ENCODE results near the gene ETV6. TPM values are rescaled to one million over a fixed set of nuclear protein-coding genes. Genes with fewer than 3 reads are reported as not detected.

Gene ETV6
- total RNA-seq, 1 experiment from 2014 or later: 14.1 TPM

DNA sequence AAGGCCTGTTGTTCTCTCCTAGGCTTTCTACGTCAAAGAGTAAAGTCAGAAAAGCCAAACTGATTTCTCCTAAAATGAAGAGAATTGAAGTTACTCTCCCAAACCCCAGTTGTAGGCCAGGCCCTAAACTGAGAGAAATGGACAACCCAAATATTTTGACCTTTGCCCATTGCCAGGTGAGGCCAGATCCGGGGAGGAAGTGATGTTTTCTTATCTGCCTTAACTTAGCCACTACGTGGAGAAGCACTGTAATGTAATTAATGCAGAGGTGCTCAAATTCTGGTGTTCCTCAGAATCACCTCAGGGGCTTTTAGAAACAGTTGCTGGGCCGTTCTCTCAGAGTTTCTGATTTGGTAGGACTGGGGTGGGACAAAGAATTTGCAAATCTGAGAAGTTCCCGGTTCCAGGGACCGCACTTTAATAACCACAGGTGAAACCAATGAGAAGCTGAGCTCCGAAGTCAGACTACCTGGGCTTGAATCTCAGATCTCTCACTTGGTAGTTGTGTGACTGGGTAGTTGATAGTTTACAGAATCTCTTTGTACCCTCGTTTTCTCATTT, 73.2 kb downstream of the ETV6 start:
- POLR2A ChIA-PET: no interaction called here
- Histone ChIP-seq H3K4me1 (ENCODE audit: control insufficient read depth in 1 of 2, insufficient read depth in 2 of 2, low read length in 2 of 2) (peaks cover 8 to 12% of the 10 kb centered on the region in 2 experiments), H3K4me3 (replicated peaks in 1 of 2; ENCODE audit: low read depth in 1 of 2, low read length in 2 of 2) (no peak overlapping the region), H3K9ac (ENCODE audit: low read length) (no peak overlapping the region), H3K9me3 (ENCODE audit: control insufficient read depth in 1 of 2, insufficient read depth in 1 of 2, low read depth in 1 of 2, low read length in 2 of 2) (no peaks in the 10 kb centered on the region), H4K20me1 (ENCODE audit: insufficient read depth) (no peaks in the 10 kb centered on the region), H3K4me2 (ENCODE audit: low read length) (no peak overlapping the region), H3K79me2 (ENCODE audit: insufficient read depth, low read length) (no peaks in the 10 kb centered on the region), H3K36me3 (ENCODE audit: control insufficient read depth in 1 of 2, insufficient read depth in 2 of 2, low read length in 2 of 2) (no peaks in the 10 kb centered on the region), H2AFZ (ENCODE audit: low read depth, low read length, poor library complexity, severe bottlenecking) (no peak overlapping the region), H3K9me2 (ENCODE audit: insufficient read depth) (no peaks in the 10 kb centered on the region), H3K27ac (ENCODE audit: low read depth, low read length) (no peak overlapping the region), H3K27me3 (ENCODE audit: insufficient read depth, low read length) (no peaks in the 10 kb centered on the region)
- TF ChIP-seq POLR2A (IDR thresholded peaks at IDR 0.05; ENCODE audit: borderline replicate concordance, extremely low read depth, insufficient read depth, insufficient read length) (no peak), EZH2 (IDR thresholded peaks at IDR 0.05) (no peak), TCF7L2 (IDR thresholded peaks at IDR 0.05; ENCODE audit: borderline replicate concordance, extremely low read depth, insufficient read depth, insufficient read length) (no peak), ZNF274 (IDR thresholded peaks at IDR 0.05; ENCODE audit: low read depth, low read length) (no peak), ATF3 (IDR thresholded peaks at IDR 0.05) (no peak)
- CTCF ChIA-PET: interaction anchor here (1.2 kb wide), 1 partner anchor 9 kb away, joined by 4 read pairs; no protein-coding TSS in a partner anchor
- BruUV-seq (replicated peaks): no TSS peak
- ATAC-seq (no peak), DNase-seq (ENCODE audit: low read depth, low spot score) (no peak)
- intact Hi-C loops (cut with micrococcal nuclease): no loop called here
- RAD21 ChIA-PET (ENCODE audit: low non-redundant PET in 1 of 2, low total read pairs in 2 of 2, uncharacterized antibody in 2 of 2, unreplicated experiment in 2 of 2): no interaction called here

- Histone ChIP-seq H4K20me1 (ENCODE audit: insufficient read depth) (no peaks in the 10 kb centered on the region), H3K27me3 (ENCODE audit: insufficient read depth, low read length) (no peaks in the 10 kb centered on the region), H3K9ac (ENCODE audit: low read length) (no peak overlapping the region), H2AFZ (ENCODE audit: low read depth, low read length, poor library complexity, severe bottlenecking) (no peak overlapping the region), H3K4me2 (ENCODE audit: low read length) (no peak overlapping the region), H3K79me2 (ENCODE audit: insufficient read depth, low read length) (no peaks in the 10 kb centered on the region), H3K27ac (ENCODE audit: low read depth, low read length) (no peak overlapping the region), H3K4me3 (replicated peaks in 1 of 2; ENCODE audit: low read depth in 1 of 2, low read length in 2 of 2) (no peak overlapping the region), H3K36me3 (ENCODE audit: control insufficient read depth in 1 of 2, insufficient read depth in 2 of 2, low read length in 2 of 2) (no peaks in the 10 kb centered on the region), H3K9me2 (ENCODE audit: insufficient read depth) (no peaks in the 10 kb centered on the region), H3K4me1 (ENCODE audit: control insufficient read depth in 1 of 2, insufficient read depth in 2 of 2, low read length in 2 of 2) (peaks cover 14 to 15% of the 10 kb centered on the region in 2 experiments), H3K9me3 (ENCODE audit: control insufficient read depth in 1 of 2, insufficient read depth in 1 of 2, low read depth in 1 of 2, low read length in 2 of 2) (no peaks in the 10 kb centered on the region)
- ChIA-PET CTCF (interaction anchor here (1.2 kb wide), 1 partner anchor 10 kb away, joined by 3 read pairs; no protein-coding TSS in a partner anchor), RAD21 (ENCODE audit: low non-redundant PET in 1 of 2, low total read pairs in 2 of 2, uncharacterized antibody in 2 of 2, unreplicated experiment in 2 of 2) (no interaction called here), POLR2A (no interaction called here)
- no TSS peak for BruUV-seq (replicated peaks)
- TF ChIP-seq CEBPB (IDR thresholded peaks at IDR 0.05; ENCODE audit: low read depth) (no peak), SRF (IDR thresholded peaks at IDR 0.05; ENCODE audit: low read depth) (no peak), REST (IDR thresholded peaks at IDR 0.05; ENCODE audit: low read depth) (no peak), POLR2AphosphoS5 (IDR thresholded peaks at IDR 0.05; ENCODE audit: low read depth, low read length) (no peak), SP1 (IDR thresholded peaks at IDR 0.05; ENCODE audit: low read depth) (no peak)
- TF ChIP-seq, protein P1, sequence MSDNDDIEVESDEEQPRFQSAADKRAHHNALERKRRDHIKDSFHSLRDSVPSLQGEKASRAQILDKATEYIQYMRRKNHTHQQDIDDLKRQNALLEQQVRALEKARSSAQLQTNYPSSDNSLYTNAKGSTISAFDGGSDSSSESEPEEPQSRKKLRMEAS (IDR thresholded peaks at IDR 0.05): no peak
- ATAC-seq (no peak), DNase-seq (ENCODE audit: low read depth, low spot score) (no peak)
- intact Hi-C loops (cut with micrococcal nuclease): no loop called here
Observed at GRCh38 chr12:11723993-11724392, 74.5 kb downstream of the ETV6 start.
